A673 (cell line): Measurements from ENCODE around the gene IGFBP5.

Experiments
- CTCF ChIP-seq: fragments of 300-800, 200-600 bp; sonication (generic); conservative IDR thresholded peaks from 2 replicates; pipeline ENCODE4 v1.5.1; 2017; ENCODE audit warnings: low read depth, mild to moderate bottlenecking, antibody characterized with exemption, low read length, moderate library complexity, mixed read lengths
- EZH2 ChIP-seq: fragments of 200-600 bp; sonication (generic); IDR thresholded peaks from 2 replicates; pipeline ENCODE4 v1.6.1; 2017; ENCODE audit warnings: borderline replicate concordance, low read depth, mild to moderate bottlenecking, mixed read lengths, antibody characterized with exemption, low read length; ENCODE audit not compliant: poor library complexity, severe bottlenecking

GRCh38 chr2:216679658-216680024 is 15.7 kb downstream of the IGFBP5 start:
- no peak for TF ChIP-seq CTCF
- no peak for TF ChIP-seq EZH2
